HEK293 (cell line): ENCODE results near the gene GRB10.

Experiments used
- HOXA7 ChIP-seq: sonication (generic); formaldehyde crosslinking; IDR thresholded peaks from 2 replicates; pipeline ENCODE4 v1.8.1; 2022; ENCODE audit warnings: missing genetic modification reagents, borderline replicate concordance
- ZBTB7A ChIP-seq: fragments of 450-650 bp; formaldehyde crosslinking; IDR thresholded peaks from 2 replicates; pipeline ENCODE4 v1.5.1; 2016; ENCODE audit warnings: low read depth, missing biosample characterization, missing genetic modification characterization
- ZFP37 ChIP-seq: fragments of 450-650 bp; formaldehyde crosslinking; IDR thresholded peaks from 2 replicates; pipeline ENCODE4 v1.5.1; 2016; ENCODE audit warnings: missing biosample characterization, missing genetic modification characterization
- ZNF121 ChIP-seq: fragments of 450-650 bp; formaldehyde crosslinking; IDR thresholded peaks from 2 replicates; pipeline ENCODE4 v1.5.1; 2016; ENCODE audit warnings: missing biosample characterization, missing genetic modification characterization
- ZNF138 ChIP-seq: fragments of 450-650 bp; formaldehyde crosslinking; IDR thresholded peaks from 2 replicates; pipeline ENCODE4 v1.5.1; 2016; ENCODE audit warnings: missing biosample characterization, missing genetic modification characterization, borderline replicate concordance
- ZNF37A ChIP-seq: fragments of 450-650 bp; IDR thresholded peaks from 2 replicates; pipeline ENCODE4 v1.5.1; 2018; ENCODE audit warnings: missing biosample characterization, missing genetic modification characterization
- ZNF629 ChIP-seq: fragments of 450-650 bp; formaldehyde crosslinking; IDR thresholded peaks from 2 replicates; pipeline ENCODE4 v1.5.1; 2017; ENCODE audit warnings: missing biosample characterization, missing genetic modification characterization
- ZNF670 ChIP-seq: fragments of 450-650 bp; formaldehyde crosslinking; IDR thresholded peaks from 2 replicates; pipeline ENCODE4 v1.5.1; 2016; ENCODE audit warnings: missing biosample characterization, missing genetic modification characterization, low read depth
- ZNF785 ChIP-seq: fragments of 450-650 bp; formaldehyde crosslinking; IDR thresholded peaks from 2 replicates; pipeline ENCODE4 v1.5.1; 2016; ENCODE audit warnings: missing biosample characterization, missing genetic modification characterization
- TF ChIP-seq, protein P1 (sequence below): fragments of 450-650 bp; formaldehyde crosslinking; IDR thresholded peaks from 2 replicates; pipeline ENCODE4 v1.5.1; 2016; ENCODE audit warnings: missing biosample characterization, missing genetic modification characterization
- TF ChIP-seq, protein P2 (sequence below): fragments of 450-650 bp; formaldehyde crosslinking; IDR thresholded peaks from 2 replicates; pipeline ENCODE4 v1.5.1; 2017; ENCODE audit warnings: missing biosample characterization, mild to moderate bottlenecking, missing genetic modification characterization, moderate library complexity
- TF ChIP-seq, protein P3 (sequence below): fragments of 450-650 bp; IDR thresholded peaks from 2 replicates; pipeline ENCODE4 v1.5.1; 2018; ENCODE audit warnings: missing biosample characterization, missing genetic modification characterization
- TF ChIP-seq, protein P4 (sequence below): fragments of 450-650 bp; formaldehyde crosslinking; IDR thresholded peaks from 2 replicates; pipeline ENCODE4 v1.5.1; 2016; ENCODE audit warnings: missing biosample characterization, missing genetic modification characterization
- TF ChIP-seq, protein P5 (sequence below): fragments of 450-650 bp; formaldehyde crosslinking; IDR thresholded peaks from 2 replicates; pipeline ENCODE4 v1.5.1; 2016; ENCODE audit warnings: missing biosample characterization, missing genetic modification characterization

DNA sequence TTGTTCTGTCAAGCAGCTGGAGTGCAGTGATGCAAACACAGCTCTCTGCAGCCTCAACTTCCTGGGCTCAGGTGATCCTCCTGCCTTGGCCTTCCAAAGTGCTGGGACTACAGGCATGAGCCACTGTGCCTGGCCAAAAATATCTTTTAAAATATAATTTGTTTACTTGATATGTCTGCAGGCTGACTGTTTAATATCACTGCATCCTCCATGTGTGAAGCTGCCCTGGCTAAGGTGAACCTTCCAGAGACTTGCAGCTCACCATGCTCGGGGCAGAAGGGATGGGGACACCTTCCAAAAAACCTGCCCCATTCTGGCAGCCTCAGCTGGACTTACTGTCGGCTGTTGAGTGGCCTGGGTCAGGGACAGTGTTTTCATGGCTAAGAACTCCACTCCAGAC is 159.9 kb downstream of the GRB10 start:
- TF ChIP-seq ZNF785 (tag by site-specific recombination) (no peak), ZFP37 (tag by site-specific recombination) (no peak), ZNF138 (no peak), ZNF121 (no peak), ZBTB7A (tag by site-specific recombination) (no peak), HOXA7 (CRISPR knock-in tag) (no peak), ZNF37A (tag by site-specific recombination) (no peak), ZNF629 (tag by site-specific recombination) (no peak), ZNF670 (no peak)
- TF ChIP-seq, protein P1, sequence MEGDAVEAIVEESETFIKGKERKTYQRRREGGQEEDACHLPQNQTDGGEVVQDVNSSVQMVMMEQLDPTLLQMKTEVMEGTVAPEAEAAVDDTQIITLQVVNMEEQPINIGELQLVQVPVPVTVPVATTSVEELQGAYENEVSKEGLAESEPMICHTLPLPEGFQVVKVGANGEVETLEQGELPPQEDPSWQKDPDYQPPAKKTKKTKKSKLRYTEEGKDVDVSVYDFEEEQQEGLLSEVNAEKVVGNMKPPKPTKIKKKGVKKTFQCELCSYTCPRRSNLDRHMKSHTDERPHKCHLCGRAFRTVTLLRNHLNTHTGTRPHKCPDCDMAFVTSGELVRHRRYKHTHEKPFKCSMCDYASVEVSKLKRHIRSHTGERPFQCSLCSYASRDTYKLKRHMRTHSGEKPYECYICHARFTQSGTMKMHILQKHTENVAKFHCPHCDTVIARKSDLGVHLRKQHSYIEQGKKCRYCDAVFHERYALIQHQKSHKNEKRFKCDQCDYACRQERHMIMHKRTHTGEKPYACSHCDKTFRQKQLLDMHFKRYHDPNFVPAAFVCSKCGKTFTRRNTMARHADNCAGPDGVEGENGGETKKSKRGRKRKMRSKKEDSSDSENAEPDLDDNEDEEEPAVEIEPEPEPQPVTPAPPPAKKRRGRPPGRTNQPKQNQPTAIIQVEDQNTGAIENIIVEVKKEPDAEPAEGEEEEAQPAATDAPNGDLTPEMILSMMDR (tag by site-specific recombination), result no peak
- TF ChIP-seq, protein P2, sequence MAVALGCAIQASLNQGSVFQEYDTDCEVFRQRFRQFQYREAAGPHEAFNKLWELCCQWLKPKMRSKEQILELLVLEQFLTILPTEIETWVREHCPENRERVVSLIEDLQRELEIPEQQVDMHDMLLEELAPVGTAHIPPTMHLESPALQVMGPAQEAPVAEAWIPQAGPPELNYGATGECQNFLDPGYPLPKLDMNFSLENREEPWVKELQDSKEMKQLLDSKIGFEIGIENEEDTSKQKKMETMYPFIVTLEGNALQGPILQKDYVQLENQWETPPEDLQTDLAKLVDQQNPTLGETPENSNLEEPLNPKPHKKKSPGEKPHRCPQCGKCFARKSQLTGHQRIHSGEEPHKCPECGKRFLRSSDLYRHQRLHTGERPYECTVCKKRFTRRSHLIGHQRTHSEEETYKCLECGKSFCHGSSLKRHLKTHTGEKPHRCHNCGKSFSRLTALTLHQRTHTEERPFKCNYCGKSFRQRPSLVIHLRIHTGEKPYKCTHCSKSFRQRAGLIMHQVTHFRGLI, result no peak
- TF ChIP-seq, protein P3, sequence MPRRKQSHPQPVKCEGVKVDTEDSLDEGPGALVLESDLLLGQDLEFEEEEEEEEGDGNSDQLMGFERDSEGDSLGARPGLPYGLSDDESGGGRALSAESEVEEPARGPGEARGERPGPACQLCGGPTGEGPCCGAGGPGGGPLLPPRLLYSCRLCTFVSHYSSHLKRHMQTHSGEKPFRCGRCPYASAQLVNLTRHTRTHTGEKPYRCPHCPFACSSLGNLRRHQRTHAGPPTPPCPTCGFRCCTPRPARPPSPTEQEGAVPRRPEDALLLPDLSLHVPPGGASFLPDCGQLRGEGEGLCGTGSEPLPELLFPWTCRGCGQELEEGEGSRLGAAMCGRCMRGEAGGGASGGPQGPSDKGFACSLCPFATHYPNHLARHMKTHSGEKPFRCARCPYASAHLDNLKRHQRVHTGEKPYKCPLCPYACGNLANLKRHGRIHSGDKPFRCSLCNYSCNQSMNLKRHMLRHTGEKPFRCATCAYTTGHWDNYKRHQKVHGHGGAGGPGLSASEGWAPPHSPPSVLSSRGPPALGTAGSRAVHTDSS (tag by site-specific recombination), result no peak
- TF ChIP-seq, protein P4, sequence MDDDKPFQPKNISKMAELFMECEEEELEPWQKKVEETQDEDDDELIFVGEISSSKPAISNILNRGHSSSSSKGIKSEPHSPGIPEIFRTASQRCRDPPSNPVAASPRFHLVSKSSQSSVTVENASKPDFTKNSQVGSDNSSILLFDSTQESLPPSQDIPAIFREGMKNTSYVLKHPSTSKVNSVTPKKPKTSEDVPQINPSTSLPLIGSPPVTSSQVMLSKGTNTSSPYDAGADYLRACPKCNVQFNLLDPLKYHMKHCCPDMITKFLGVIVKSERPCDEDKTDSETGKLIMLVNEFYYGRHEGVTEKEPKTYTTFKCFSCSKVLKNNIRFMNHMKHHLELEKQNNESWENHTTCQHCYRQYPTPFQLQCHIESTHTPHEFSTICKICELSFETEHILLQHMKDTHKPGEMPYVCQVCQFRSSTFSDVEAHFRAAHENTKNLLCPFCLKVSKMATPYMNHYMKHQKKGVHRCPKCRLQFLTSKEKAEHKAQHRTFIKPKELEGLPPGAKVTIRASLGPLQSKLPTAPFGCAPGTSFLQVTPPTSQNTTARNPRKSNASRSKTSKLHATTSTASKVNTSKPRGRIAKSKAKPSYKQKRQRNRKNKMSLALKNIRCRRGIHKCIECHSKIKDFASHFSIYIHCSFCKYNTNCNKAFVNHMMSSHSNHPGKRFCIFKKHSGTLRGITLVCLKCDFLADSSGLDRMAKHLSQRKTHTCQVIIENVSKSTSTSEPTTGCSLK (tag by site-specific recombination), result no peak
- TF ChIP-seq, protein P5, sequence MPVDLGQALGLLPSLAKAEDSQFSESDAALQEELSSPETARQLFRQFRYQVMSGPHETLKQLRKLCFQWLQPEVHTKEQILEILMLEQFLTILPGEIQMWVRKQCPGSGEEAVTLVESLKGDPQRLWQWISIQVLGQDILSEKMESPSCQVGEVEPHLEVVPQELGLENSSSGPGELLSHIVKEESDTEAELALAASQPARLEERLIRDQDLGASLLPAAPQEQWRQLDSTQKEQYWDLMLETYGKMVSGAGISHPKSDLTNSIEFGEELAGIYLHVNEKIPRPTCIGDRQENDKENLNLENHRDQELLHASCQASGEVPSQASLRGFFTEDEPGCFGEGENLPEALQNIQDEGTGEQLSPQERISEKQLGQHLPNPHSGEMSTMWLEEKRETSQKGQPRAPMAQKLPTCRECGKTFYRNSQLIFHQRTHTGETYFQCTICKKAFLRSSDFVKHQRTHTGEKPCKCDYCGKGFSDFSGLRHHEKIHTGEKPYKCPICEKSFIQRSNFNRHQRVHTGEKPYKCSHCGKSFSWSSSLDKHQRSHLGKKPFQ, result no peak
